Immature natural killer cell (primary cell): ENCODE measurements around the gene IGFL2. TPM values are rescaled to one million over a fixed set of nuclear protein-coding genes. Genes with fewer than 3 reads are reported as not detected.

ENCODE experiments used
- polyA plus RNA-seq, 3 donors: library from polyadenylated mRNA; unstranded; fragments of 300-500 nt; fragmentation: Illumina TruSeq; gene quantifications; one replicate each; pipeline ENCODE4 v1.2.3, GENCODE V29; 2021

IGFL2 gene
- polyA plus RNA-seq, 3 donors from 2014 or later: not detected

Other genes with a start within 250 kb of the IGFL2 start
- gene MYPOP, start 245.6 kb upstream of the IGFL2 start, polyA plus RNA-seq: under 1 TPM; 0.12 to 0.45 (median 0.13) TPM
- not detected for gene NANOS2, start 233.5 kb upstream of the IGFL2 start, polyA plus RNA-seq
- gene NOVA2, start 174.4 kb upstream of the IGFL2 start, polyA plus RNA-seq: not detected
- gene CCDC61, start 152.8 kb upstream of the IGFL2 start, polyA plus RNA-seq: 1 to 10 TPM; 5.7 to 9.8 (median 6.1) TPM
- gene PGLYRP1, start 125.2 kb upstream of the IGFL2 start, polyA plus RNA-seq: not detected
- gene IGFL4, start 107.2 kb upstream of the IGFL2 start, polyA plus RNA-seq: not detected
- gene IGFL3, start 23.6 kb upstream of the IGFL2 start, polyA plus RNA-seq: not detected
- not detected for gene IGFL1, start 81.5 kb downstream of the IGFL2 start, polyA plus RNA-seq
- not detected for gene HIF3A, start 148.8 kb downstream of the IGFL2 start, polyA plus RNA-seq
- 10 to 100 TPM; 25.0 to 80.9 (median 63.8) TPM for gene PPP5C, start 198.8 kb downstream of the IGFL2 start, polyA plus RNA-seq